Coronary artery (tissue), 2 donors: ENCODE measurements around the gene ADGRD1.

Experiments
- DNase-seq: peaks from one replicate; pipeline ENCODE4 v3.0.0-alpha.2; 2017; ENCODE audit warnings: low spot score
- H3K27ac ChIP-seq, 2 donors: fragments of 200-600 bp; sonication (generic); one replicate each; pipeline ENCODE4 v1.5.1; 2016 to 2019
- H3K4me3 ChIP-seq: fragments of 200-600 bp; sonication (generic); 2 replicates; pipeline ENCODE4 v1.5.1; 2016; ENCODE audit warnings: mild to moderate bottlenecking, moderate library complexity
- CTCF ChIP-seq: fragments of 200-600 bp; sonication (generic); IDR thresholded peaks from one replicate; pipeline ENCODE4 v1.5.1; 2019; ENCODE audit warnings: antibody characterized with exemption

The ADGRD1 gene

GRCh38 chr12:131006036-131006735, 52.5 kb downstream of the ADGRD1 start:
- no peak for DNase-seq
- H3K4me3 ChIP-seq: no peak overlapping the region
- no peak overlapping the region for H3K27ac ChIP-seq
- no peak for TF ChIP-seq CTCF

- TF ChIP-seq CTCF: no peak
- no peak for DNase-seq
- Histone ChIP-seq H3K4me3 (no peak overlapping the region), H3K27ac (no peak overlapping the region)
These were observed 53.5 kb downstream of the ADGRD1 start for GRCh38 chr12:131007031-131007739.

- no peak for DNase-seq
- Histone ChIP-seq H3K27ac (no peak overlapping the region), H3K4me3 (no peak overlapping the region)
- TF ChIP-seq CTCF: no peak
These were observed 54.0 kb downstream of the ADGRD1 start for GRCh38 chr12:131007740-131008117.

GRCh38 chr12:131008131-131008912, 54.6 kb downstream of the ADGRD1 start:
- Histone ChIP-seq H3K27ac (no peak overlapping the region), H3K4me3 (no peak overlapping the region)
- DNase-seq: no peak
- no peak for TF ChIP-seq CTCF

- H3K4me3 ChIP-seq: no peak overlapping the region
- no peak for DNase-seq
- no peak overlapping the region for H3K27ac ChIP-seq
- no peak for TF ChIP-seq CTCF
These were observed 55.2 kb downstream of the ADGRD1 start for GRCh38 chr12:131008913-131009270.

- TF ChIP-seq CTCF: no peak
- no peak for DNase-seq
- H3K27ac ChIP-seq: no peak overlapping the region
- no peak overlapping the region for H3K4me3 ChIP-seq
These were observed 56.1 kb downstream of the ADGRD1 start for GRCh38 chr12:131009595-131010395.
